HUDEP-2 (cell line): ENCODE measurements around the gene DAZAP1.

Source experiments
- DNase-seq, 76 experiments: peaks; one replicate each; lab custom pipeline; 2025; ENCODE audit not compliant: unreplicated experiment in 76 of 76; lab: John Stamatoyannopoulos, UW

Gene DAZAP1

DNA sequence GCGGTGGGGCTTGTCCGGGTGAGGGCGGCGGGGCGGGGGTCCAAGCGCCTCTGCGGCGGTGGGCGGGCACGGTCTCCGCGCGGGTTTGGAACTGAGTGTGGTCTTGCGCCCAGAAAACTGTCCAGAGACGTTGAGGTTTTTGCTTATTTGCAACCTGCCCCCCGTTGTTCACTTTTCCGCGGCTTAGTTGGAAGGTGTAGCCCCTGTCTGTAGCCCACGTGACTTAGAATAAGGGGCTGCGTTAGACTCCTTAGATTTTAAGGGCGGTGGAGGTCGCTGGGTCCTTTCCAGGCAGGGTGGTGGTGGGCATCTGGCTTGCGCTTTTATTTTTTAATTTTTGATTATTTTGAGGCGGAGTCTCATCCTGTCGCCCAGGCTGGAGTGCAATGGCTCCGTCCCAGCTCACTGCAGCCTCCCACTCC is 31.6 kb downstream of the DAZAP1 start:
- peak in 2 of 76 experiments; percentile 43 to 52 for DNase-seq

DNA sequence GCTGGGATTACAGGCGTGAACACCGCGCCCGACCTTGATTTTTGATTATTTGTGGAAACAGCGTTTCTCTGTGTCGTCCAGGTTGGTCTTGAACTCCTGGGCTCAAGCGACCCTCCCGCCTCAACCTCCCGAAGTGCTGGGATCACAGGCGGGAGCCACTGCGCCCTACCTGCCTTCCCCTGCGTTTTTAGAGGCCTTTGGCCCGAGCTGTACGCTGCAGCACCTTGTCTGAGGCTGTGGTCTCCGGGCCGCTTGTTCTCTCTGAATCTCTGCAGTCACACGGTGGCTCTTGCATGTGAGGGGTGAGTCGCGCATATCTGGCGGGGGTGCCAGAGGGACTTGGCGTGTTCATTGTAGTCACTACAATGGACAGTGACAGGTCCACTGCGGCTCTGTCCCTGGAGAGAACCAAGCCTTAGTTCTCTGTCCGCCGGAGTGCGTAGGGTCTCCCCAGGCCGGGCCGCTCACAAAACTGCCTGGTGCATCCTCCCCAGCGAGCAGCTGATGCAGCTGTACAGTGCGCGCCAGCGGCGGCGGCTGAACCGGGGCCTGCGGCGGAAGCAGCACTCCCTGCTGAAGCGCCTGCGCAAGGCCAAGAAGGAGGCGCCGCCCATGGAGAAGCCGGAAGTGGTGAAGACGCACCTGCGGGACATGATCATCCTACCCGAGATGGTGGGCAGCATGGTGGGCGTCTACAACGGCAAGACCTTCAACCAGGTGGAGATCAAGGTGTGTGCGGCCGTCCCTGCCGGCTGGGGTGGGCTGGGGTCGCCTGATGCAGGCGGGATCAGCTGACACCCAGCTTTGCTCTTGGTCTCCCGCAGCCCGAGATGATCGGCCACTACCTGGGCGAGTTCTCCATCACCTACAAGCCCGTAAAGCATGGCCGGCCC is 32.4 kb downstream of the DAZAP1 start:
- DNase-seq, result peak in 2 of 76 experiments; percentile 24 to 25

DNA sequence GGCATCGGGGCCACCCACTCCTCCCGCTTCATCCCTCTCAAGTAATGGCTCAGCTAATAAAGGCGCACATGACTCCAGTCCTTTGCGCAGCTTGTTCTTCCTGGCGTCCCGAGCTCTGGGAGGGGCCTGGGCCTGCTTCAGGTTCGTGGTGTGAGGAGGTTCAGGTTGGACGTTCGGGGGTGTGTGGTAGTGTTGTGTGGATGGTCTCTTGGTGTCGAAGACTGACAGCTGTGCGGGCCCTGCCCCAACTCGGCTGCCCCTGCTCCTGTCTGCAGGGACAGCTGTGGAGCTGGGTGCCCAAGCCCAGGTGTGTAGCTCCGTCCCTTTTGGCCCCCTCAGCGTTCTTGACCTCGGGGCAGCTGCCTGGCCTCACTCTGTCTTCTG is 33.0 kb downstream of the DAZAP1 start:
- no peak for DNase-seq

DNA sequence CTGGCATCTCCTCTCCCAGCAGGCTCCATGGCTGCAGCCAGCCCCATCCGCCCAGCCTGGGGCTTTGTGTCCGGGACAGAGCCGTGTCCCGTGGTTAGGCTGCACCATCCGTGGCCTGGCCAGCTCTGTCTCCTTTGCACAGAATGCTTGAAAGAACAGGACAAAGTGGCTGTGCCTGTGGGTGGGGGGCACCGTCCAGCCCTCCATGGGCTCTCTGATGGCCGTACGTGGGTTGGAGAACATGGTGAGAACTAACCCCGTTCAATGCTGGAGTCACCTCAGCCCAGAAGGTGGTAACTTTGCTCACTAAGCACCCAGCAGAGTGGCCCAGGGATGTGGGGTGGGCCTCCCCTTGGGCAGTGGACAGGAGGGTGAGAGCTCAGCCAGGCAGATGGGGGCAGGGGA is 33.6 kb downstream of the DAZAP1 start:
- no peak for DNase-seq

DNA sequence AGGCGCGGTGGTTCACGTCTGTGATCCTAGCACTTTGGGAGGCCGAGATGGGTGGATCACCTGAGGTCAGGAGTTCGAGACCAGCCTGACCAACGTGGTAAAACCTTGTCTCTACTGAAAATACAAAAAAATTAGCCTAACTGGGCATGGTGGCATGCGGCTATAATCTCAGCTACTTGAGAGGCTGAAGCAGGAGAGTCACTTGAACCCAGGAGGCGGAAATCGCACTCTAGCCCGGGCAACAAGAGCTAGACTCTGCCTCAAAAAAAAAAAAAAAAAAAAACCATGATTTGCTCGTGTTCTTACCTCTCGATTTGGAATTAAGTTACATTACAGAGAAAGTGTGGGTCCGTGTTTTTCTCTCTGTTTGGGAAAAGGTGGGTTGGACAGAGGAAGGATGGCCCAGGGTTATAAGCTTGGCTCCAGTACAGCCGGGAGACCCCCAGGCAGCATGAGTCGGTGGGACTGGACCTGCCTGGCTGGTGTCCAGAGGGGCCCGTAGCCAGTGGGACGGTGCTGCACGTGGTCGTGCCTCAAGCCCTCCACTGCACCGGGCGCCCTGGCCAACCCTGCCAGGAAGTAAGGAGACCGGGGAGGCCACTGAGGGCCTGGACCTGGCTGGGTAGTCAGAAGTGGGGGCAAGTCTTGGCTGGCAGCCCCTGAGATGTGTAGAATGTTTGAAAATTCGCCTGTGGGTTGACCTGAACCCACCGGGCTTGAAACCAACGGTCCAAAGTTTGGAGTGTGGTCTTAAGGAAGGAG is 34.5 kb downstream of the DAZAP1 start:
- no peak for DNase-seq

DNA sequence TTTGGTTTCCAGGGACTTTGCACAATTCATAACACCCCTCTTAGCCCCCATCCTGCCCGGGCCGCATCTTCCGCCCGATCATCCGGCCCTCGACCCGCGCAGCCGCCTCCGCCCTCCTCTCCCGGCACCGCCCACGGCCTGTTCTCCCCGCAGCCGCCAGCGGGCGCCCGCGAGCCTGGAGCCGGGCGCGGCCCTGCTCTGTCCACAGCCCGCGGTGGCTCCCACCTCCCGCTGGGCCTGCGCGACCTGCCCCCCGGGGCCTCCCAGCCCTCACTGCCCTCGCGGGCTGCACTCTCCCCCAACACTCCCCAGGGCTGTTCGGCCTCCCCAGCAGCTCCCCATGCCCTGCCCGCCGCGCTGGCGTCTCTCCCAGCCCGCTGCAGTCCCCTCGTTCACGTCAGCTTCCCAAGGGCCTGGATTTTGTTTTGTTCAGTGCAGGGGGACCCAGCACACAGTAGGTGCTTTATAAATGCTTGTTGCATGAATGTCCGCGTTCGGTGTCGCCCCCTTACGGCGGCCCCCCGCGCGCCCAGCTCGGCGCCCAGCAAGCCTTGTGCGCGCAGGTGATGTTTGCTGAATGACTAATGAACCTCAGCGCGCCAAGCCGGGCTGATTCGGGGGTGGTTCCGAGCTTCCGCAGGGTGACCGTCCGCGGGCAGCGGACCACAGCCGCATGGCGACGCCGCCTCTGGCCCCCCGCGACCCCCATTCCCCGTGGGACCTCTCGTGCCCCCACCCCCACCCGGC is 38.0 kb downstream of the DAZAP1 start:
- DNase-seq, result peak in 57 of 76 experiments; percentile 13 to 86 (median 62)

DNA sequence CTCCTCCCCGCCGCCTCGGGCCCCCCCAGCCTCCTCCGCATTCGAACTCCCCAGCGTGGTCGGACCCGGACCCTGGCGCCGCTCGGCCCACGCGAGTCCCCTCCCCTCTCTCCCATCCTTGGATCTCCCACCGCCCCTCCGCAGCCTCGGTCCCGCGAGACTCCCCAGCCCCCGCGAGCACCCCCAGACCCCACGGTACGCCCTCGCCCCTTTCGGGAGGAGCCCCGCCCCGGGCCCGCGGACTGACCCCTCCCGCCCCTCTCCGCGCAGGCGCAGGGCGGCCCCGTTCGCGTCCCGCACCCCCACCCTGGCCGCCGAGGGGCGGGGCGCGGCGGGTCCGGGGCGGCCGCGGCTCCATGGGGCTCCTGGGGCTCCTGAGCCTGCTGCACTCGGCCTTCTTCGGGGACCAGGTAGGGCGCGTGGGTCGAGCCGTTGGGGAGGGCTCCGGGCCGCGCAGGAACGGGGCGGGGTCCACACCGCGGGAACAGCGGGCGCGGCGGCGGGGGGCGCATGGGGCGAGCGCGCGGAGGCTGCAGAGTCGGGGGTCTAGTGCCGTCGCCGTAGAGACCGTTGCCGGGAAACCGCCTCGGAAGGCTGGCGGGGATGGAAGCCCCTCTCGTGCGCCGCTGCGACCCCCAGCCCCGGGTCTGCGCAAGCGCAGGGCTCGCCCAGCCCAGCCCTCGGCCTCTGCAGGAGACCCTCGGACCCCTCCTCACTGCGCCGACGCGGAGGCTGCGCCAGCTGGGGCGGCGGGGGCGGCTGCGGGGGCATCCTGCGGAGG is 38.7 kb downstream of the DAZAP1 start:
- no peak for DNase-seq

DNA sequence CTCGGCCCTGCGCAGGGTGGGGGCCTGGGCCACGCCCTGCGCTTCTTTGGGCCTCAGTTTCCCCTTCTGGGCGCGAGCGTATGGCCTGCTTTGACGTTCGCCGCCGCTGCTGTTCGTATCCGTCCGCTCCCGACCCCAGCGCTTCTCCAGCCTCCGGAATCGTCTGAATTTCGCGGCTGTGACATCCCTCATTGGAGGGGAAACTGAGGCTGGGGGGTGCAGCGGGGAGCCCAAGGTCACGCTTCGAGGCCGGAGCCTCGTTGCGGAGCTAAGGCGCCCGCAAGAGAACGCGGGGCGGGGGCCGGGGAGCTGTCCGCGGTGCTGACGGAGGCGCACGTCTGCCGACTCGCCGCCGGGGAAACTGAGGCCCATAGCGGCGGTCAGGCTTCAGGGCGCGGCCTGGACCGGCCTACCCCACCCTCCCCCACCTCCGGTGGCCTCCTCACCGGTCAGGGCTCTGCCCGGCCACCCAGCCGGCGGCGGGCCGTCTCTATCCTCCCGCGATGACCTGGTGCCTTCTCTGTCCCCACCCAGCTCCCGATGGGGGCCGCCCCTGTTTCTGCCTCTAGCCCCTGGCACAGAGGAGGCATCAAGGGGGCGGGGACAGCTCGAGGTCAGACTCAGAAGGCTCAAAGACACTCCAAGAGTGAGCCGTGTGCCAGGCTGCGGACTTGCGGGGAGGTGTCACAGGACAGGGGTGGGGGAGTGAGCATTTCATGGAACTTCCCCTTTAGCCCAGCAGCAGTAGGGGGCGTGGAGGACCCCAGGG is 39.5 kb downstream of the DAZAP1 start:
- peak in 7 of 76 experiments; percentile 20 to 41 (median 28) for DNase-seq

DNA sequence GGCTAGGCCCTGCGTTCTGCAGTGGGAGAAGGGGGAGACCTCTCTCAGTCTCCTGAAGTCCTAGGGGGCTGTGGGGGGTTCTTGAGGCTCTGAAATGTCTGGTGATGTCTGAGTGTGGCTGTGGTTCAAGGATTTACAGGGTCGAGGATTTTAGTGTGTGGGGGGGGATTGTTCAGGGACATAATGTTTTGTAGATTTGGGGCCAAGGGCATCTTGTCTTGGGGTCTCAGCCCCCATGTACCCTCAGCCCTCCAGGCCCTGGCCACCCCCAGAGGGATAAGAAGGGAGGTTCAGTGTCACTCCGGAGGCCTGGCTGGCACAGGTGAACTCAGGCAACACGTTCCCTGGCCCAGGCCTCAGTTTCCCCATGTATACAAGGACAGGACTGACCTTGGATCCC is 40.1 kb downstream of the DAZAP1 start:
- DNase-seq, result no peak

DNA sequence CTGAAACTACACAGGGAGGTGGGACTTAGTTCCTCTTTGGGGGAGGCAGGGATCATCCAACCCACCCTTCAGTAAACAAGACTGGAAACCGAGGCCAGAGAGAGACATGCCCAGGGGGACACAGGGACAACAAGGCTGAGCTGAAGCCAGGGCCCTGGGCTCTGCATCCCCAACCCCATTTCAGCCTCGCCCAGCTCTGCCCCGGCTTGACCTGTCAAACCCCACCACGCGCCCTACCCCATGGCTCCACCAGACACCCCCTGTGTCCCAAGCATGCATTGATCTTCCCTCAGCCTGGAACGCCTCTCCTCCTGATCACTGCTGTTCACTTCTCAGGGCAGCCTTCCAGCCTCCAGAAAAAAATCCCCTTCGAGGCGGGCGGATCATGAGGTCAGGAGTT is 40.6 kb downstream of the DAZAP1 start:
- no peak for DNase-seq

DNA sequence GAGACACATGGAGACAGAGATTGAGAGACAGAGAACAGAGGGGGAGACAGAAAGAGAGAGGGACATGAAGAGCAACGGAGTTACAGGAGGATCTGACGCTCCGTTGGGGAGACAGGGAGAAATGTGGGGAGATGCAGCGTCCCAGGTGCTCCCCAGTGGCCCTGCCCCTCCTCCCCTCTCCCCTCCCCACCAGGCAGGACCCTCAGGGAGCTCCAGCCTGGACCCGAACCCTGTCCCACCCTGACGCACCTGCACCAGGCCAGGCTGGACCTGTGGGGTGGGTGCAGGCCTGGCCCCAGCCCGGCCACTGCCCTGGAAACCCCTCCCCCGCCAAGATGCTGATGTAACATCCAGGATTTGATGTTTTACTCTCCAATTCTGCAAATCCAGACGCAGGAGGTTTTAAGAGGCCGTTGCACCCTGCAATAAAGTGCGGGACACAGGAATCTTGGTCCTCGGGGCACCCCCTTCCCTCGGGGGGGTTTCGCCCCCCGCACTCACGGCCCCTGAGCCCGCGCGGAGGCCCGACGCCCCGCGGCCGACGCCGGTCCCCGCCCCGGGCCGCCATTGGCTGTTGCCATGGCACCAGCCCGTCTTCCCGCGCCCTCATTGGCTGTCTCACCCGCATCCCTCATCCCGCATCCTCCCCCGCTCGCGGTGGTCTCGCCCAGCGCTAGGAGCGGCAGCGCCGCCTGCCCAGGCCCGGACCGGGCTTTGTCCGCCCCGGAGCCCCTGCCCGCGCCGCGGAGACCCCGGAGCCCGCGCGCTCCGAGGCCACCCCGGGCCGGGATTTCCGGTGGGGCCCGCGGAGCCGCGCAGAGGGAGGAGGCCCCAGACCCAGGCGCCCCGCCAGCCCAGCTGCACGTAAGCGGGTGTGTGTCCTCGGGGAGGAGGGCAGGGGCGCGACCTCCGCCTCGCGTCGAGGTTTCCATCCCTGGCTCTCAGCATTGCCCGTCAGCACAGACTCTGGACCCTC is 42.4 kb downstream of the DAZAP1 start, which contains the start of gene APC2:
TSS of gene APC2 (plus strand) at position 655 of the 976 bp plus-strand sequence. CDS start 2,881 bp downstream, outside the sequence.
- peak in 2 of 76 experiments; percentile 18 to 26 for DNase-seq

DNA sequence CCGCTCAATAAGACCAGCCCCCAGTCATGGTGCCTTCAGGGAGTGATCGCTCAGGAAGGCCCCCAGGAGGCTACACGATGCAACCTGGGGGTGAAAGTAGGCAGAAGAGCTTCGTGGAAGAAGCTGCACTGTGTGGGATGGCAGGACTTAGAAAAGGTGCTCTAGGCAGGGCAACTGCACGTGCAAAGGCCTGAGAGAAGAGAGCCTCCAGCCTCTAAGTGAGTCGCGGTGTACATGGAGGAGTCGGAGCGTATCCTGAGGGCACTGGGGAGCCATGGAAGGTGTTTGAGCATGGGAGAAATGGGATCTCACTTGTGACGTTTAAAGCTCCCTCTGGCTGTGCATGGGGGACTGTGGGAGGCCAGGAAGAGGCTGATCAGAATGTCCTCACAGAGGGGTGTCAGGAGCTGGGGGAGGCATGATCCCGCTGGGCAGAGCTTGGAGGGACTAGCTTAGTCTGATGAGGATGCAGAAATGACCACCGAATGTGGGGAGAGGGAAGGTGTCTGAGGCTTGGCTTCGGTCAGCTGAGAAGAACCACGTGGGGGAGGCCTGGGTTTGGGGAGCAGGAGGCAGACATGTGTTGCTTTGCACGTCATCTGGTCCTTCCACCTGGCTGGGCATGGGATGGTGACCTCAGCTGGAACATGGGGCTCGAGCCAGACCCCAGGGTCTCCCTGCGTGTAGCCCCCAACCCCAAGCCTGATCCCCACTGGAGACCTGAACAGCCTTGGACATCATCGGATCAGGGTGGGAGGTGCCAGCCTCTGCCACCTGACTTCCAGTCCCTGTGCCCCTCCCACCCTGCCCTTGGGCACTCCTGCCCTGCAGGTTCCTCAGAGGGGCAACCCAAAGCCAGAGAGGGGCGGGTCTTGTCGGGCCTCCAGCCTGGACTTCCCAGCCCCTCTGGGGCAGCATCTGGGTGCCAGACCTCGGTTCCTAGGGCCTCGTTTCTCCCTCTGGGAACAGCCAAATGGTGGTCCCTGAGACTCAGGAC is 43.6 kb downstream of the DAZAP1 start:
- DNase-seq, result no peak

DNA sequence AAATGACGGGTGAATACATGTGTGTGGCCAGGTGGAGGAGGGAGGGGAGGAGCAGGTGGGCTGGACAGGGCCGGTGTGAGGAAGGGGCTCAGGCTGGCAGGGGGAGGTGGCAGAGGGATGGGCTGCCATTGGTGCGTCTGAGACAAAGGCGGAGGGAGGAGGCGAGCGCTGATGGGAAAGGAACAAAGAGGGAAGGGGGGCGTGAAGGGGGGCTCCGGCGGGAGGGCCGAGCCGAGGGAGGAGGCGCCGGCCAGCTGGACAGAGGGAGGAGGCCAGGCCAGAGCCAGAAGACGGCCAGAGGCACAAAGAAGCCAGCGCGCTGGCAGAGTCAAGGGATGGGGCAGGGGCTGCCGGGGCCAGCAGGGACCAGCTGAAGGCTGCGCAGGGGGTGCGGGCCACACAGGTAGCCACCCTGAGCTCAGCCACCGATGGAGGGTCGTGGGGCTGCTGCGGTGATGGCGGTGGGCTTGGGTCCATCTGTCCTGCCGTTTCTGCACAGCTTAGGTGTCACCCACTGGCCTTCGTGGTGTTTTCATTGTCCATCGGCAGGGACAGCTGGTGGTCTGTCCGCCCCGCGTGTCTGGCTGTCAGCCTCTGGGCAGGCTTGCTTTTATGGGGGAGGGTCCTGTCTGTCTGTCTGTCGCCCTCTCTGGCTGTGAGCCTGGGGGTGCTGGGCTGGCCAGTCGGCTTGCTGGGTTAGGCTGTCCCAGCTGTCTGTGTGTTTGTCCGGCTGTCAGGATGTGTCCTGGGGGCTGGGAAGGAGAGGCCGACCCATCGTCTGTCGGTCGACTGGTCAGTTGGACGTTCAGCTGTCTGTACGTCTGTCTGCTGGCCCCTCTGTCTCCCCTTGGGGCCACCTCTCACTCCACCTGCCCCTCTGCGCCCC is 44.8 kb downstream of the DAZAP1 start:
- DNase-seq, result no peak

DNA sequence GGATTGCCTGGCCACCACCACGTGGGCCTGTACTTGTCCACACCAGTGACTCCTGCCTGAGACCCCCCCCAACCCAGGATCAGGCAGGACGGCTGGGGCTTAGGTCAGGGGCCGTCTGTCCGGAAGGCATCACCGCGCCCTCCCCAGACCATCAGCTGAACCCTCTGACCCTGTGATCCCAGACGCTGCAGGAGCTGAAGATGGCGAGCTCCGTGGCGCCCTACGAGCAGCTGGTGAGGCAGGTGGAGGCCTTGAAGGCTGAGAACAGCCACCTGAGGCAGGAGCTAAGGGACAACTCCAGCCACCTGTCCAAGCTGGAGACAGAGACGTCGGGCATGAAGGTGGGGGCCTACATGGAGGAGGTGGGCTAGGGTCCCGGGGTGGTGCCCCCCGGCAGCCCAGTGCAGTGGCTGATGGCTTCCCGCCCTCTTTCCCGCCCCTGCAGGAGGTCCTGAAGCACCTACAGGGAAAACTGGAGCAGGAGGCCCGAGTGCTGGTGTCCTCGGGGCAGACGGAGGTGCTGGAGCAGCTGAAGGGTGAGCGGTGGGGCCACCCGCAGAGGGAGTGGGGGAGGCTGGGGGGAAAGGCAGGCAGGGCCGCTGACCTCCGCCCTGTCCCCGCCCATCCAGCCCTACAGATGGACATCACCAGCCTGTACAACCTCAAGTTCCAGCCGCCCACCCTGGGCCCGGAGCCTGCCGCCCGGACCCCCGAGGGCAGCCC is 45.6 kb downstream of the DAZAP1 start:
- no peak for DNase-seq
